Measurements from ENCODE around the gene FRMD4A.

- no peak for TF ChIP-seq CTCF (IDR thresholded peaks at IDR 0.05; ENCODE audit: low read depth, low read length)
- no peak for TF ChIP-seq POLR2A (IDR thresholded peaks at IDR 0.05; ENCODE audit: extremely low read depth, insufficient read length)
- TF ChIP-seq MYC (IDR thresholded peaks at IDR 0.05; ENCODE audit: low read depth, low read length), result no peak
Measured at GRCh38 chr10:13724484-13724883, 606.2 kb downstream of the FRMD4A start.

Measured in NB4 (cell line).